BJ (cell line): ENCODE data around the gene DHX32. TPM values are rescaled to one million over a fixed set of nuclear protein-coding genes. Genes with fewer than 3 reads are reported as not detected.

Experiments
- CTCF ChIA-PET: fragments of 350-600 bp; formaldehyde crosslinking; extraction: SDS; loops from one replicate; lab custom pipeline; 2021; ENCODE audit warnings: antibody characterized with exemption, inconsistent platforms; lab: Yijun Ruan, JAX
- POLR2A ChIA-PET: fragments of 300-600 bp; sonication (Branson Sonifier 250); formaldehyde crosslinking; extraction: SDS; loops from one replicate; lab custom pipeline; 2021; ENCODE audit warnings: antibody characterized with exemption; lab: Charles Lee
- DNase-seq: peaks from one replicate; pipeline ENCODE4 v3.0.0-alpha.2; 2011; ENCODE audit warnings: low read depth
- H3K27me3 ChIP-seq: 2 replicates; pipeline ENCODE4 v1.6.0; 2011; ENCODE audit warnings: low read length; ENCODE audit not compliant: control insufficient read depth, insufficient read depth
- H3K36me3 ChIP-seq: 2 replicates; pipeline ENCODE4 v1.5.1; 2011; ENCODE audit warnings: low read length; ENCODE audit not compliant: control insufficient read depth, insufficient read depth
- H3K4me3 ChIP-seq: 2 replicates; pipeline ENCODE4 v1.5.1; 2011; ENCODE audit warnings: low read depth, mild to moderate bottlenecking, control low read depth, low read length
- polyA plus RNA-seq: library from polyadenylated mRNA; depleted of rRNA; stranded (reverse); fragments of >200 nt; gene quantifications from 2 replicates; pipeline ENCODE4 v1.2.3, GENCODE V29; 2011
- TF ChIP-seq, protein P1 (sequence below): IDR thresholded peaks from 2 replicates; pipeline ENCODE4 v1.5.1; 2011; ENCODE audit warnings: low read depth, mild to moderate bottlenecking, control low read depth, inconsistent platforms, low read length, moderate library complexity; ENCODE audit not compliant: insufficient read depth

The DHX32 gene
- polyA plus RNA-seq, 1 experiment = 18.2 TPM

DNA sequence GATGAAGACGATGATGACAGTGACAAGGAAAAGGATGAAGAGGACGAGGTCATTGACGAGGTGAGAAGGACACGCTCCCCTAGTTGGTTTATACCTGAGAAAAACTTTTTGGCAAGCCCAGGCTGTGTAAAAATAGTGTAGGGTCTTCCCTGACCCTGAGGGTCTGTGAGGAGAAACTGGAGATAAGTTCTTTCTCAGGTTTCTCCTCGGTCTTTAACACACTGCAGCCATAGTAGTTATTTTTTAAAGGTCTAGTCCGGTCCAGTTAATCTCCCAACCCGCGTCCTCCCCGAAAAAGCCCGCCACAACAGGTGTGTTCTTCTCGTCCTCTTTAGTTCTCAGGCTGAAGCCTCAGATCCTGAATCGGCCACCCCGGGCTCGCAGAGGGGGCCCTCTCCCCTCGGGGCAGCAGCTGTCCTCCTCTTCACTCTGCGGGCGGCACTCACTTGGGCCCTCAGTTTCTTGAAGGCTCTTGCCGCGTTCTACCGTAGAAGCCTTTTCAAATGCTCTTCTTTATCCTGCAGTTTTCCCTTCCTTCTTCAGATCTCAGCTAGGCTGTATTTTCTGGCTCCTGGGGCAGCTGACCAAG lies 57.3 kb downstream of the DHX32 start:
- DNase-seq = no peak
- no peaks in the 10 kb centered on the region for H3K27me3 ChIP-seq
- peaks cover 9% of the 10 kb centered on the region; the same call in 1 of the 2 replicates for H3K36me3 ChIP-seq
- ChIA-PET POLR2A (no interaction called here), CTCF (interaction anchor here (1.3 kb wide), 1 partner anchor 19 kb away, joined by 4 read pairs; no protein-coding TSS in a partner anchor)
- H3K4me3 ChIP-seq = peak overlapping the region; percentile 79
- TF ChIP-seq, protein P1, sequence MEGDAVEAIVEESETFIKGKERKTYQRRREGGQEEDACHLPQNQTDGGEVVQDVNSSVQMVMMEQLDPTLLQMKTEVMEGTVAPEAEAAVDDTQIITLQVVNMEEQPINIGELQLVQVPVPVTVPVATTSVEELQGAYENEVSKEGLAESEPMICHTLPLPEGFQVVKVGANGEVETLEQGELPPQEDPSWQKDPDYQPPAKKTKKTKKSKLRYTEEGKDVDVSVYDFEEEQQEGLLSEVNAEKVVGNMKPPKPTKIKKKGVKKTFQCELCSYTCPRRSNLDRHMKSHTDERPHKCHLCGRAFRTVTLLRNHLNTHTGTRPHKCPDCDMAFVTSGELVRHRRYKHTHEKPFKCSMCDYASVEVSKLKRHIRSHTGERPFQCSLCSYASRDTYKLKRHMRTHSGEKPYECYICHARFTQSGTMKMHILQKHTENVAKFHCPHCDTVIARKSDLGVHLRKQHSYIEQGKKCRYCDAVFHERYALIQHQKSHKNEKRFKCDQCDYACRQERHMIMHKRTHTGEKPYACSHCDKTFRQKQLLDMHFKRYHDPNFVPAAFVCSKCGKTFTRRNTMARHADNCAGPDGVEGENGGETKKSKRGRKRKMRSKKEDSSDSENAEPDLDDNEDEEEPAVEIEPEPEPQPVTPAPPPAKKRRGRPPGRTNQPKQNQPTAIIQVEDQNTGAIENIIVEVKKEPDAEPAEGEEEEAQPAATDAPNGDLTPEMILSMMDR = no peak

DNA sequence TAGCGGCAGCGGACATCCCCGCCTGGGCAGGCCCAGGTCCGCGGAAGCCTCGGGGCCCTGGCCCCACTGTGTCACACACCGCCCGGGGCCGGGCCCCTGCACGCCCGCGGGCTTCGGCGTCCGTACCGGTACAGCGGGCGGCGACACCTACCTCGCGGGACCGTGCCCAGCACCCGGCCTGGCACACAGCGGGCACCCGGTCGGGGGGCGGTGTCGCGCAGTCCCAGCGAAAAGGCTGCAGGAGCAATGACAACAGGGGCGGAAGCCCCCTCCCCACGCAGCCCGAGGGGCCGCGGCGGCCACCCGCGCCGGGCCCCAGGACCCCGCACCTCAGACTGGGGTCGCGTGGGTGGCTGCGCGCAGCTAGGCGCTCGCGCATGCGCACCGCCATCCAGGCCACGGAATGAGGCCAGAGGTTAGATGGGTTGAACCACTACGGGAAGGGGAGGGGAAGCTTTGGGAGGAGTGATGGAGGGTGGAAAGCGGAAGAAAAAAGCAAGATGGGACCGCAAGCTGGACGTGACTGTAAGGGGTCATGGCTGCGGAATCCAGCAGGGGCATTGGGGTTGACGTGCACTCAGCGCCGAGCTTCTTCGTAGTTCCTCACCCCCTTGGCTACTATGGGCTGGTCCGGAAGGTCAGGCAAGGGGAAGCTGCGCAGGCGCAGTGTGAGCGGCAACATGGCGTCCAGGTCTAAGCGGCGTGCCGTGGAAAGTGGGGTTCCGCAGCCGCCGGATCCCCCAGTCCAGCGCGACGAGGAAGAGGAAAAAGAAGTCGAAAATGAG lies 58.0 kb downstream of the DHX32 start, which contains the start of the genes BCCIP and UROS:
Gene BCCIP (plus strand): TSS at position 669 of the 785 bp plus-strand sequence. CDS start 12 bp downstream, at position 681.
Gene UROS (minus strand): TSS at position 381 of the 785 bp plus-strand sequence. CDS start 6,759 bp downstream, outside the sequence.
- Histone ChIP-seq H3K36me3 (peaks cover 3% of the 10 kb centered on the region; the same call in 1 of the 2 replicates), H3K4me3 (peak within 1 kb of the TSS; percentile 79), H3K27me3 (no peaks in the 10 kb centered on the region)
- ChIA-PET POLR2A (no interaction called here), CTCF (no interaction called here)
- DNase-seq = peak; percentile 26
- TF ChIP-seq, protein P1 = no peak

DNA sequence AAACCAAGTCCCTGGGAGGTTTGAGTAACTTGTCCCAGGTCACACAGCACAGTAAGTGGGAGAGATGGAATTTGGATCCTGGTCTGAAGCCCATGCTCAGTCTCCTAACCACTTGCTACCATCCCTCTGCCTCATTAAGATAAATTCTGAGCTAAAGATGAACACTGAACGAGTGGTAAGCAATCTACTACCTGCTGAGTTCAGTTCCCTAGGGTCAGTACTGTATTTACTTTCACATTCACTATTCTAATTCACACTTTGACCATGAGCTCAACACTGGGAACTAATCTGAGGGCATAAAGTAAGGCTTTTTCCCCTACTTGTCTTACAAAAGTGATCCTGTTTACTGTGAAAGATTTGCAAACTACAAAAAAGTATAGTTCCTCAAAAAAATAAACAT lies 60.4 kb downstream of the DHX32 start:
- DNase-seq = no peak
- ChIA-PET POLR2A (no interaction called here), CTCF (interaction anchor here (1.0 kb wide), 1 partner anchor 18 kb away, joined by 3 read pairs; no protein-coding TSS in a partner anchor)
- Histone ChIP-seq H3K36me3 (peaks cover 2% of the 10 kb centered on the region), H3K27me3 (no peaks in the 10 kb centered on the region), H3K4me3 (no peak overlapping the region)
- TF ChIP-seq, protein P1 = no peak

DNA sequence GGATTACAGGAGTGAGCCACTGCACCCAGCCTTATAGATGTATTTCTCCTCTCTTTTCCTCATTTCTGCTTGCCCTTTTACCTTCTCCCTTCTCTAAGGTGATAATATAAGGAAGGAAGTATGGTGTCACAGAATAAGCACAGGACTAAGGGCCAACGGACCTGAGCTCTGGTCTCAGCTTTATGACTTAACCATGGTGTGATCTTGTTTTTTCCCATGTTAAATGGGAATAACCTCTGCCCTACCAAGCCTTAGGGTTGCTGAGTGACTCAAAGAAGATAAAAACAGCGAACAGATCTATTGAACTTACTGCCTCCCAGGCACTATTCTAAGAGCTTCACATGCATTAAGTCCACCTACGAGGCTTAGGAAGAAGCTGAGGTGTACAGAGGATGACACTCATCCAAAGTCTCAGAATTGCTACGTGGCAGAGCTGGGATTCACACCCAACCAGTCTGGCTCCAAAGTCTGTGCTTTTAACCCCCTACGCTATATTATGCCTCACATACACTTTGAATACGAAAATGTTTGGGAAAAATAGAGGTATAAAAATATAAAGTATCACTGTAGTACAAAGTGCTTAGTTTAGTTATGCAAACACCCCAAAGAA lies 63.6 kb downstream of the DHX32 start:
- DNase-seq = no peak
- TF ChIP-seq, protein P1 = no peak
- ChIA-PET CTCF (interaction anchor here (1.3 kb wide), 1 partner anchor 8 kb away, joined by 3 read pairs; no protein-coding TSS in a partner anchor), POLR2A (interaction anchor here (0.6 to 0.7 kb wide), 2 partner anchors 68 to 1440 kb away, joined by 3 read pairs; no protein-coding TSS in a partner anchor)
- Histone ChIP-seq H3K4me3 (no peak overlapping the region), H3K27me3 (no peaks in the 10 kb centered on the region), H3K36me3 (peaks cover 5% of the 10 kb centered on the region)

DNA sequence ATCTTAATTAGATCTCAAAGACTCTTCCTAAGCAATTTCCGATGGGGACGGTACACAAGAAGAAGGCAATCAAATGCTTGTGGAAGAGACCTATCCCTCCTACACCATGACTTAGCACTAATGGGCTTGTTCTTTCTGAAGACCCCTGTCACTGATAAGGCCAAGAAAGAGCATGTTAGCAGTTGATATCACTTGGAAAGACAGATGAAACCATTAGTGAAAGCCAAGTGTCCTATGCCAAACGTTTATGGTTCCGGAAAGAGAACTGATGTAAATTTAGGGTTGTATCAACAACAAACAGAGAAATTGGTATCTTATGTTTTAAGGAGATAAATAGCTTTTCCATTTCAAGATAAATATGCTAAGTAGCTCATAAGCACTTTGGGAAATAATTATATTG lies 64.5 kb downstream of the DHX32 start:
- CTCF ChIA-PET = interaction anchor here (1.3 kb wide), 1 partner anchor 9 kb away, joined by 3 read pairs; no protein-coding TSS in a partner anchor
- TF ChIP-seq, protein P1 = no peak
- DNase-seq = no peak
- POLR2A ChIA-PET = interaction anchor here (0.6 kb wide), 2 partner anchors 69 to 1398 kb away, joined by 3 to 5 read pairs; partner anchors contain the start of gene OAT
- Histone ChIP-seq H3K36me3 (peaks cover 5% of the 10 kb centered on the region), H3K4me3 (no peak overlapping the region), H3K27me3 (no peaks in the 10 kb centered on the region)
